ENCODE data around the gene NME2. TPM values are rescaled to one million over a fixed set of nuclear protein-coding genes. Genes with fewer than 3 reads are reported as not detected.
"Not testable (repeated sequence)": the region's sequence is repeated elsewhere in the genome, so short reads cannot be mapped to it uniquely, and the experiment has no call there.

Gene NME2
- total RNA-seq, 1 donor from 2014 or later, result 183 TPM

DNA sequence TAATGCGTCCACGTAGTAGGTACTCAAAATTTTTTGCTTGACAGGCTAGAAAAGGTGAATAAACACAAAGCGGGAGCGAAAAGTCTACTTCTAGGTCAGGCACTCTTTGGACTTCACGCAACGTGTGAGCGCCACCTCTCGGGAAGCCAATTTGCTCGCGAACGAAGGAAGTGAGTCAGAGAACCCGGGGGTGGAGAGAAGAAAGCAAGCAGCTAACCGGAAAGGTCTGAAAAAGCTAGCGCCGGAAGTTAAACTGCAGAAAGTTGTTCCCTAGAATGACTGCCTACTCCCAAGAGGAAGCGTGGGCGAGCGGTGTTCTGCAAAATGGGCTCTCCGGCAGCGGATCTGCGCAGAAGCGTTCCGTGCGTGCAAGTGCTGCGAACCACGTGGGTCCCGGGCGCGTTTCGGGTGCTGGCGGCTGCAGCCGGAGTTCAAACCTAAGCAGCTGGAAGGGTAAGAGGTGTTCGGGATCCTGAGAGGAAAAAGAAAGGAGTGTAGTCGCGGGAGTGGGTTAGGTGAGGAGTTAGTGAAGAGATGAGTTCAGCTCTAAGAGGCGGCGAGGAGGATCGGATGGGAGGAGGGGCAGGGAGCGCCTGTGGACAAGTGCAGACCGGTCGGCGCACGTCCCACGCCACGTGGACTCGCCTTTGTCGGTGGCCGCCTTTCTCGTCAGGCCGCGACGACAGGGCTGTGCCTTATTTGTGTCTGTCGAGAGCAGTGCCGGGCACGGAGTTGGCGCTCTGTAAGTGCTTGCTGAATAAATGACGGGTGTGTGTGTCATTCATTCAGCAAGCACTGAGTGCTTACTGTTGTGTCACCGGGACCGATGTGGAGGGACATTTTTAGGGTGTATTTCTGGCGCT lies 12.8 kb upstream of the NME2 start, which contains the start of gene NME1:
Gene NME1, plus strand, starts transcription at position 350 of the 863 bp plus-strand sequence. CDS start 2,096 bp downstream, outside the sequence.
- DNase-seq, result peak; percentile 100

DNA sequence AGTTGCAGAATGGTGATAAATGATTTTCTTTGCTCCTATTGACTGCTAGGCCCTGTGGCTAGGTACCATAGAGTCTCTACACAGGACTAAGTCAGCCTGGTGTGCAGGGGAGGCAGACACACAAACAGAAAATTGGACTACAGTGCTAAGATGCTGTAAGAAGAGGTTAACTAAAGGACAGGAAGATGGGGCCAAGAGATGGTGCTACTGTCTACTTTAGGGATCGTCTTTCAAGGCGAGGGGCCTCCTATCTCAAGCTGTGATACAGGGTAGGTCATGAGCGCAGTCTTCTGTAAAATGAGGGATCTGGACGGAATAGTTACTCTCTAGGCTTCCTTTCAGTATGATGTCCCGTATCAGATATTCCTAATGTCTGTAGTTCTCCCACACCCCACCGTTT lies 12.0 kb upstream of the NME2 start:
- peak; percentile 18 for DNase-seq

DNA sequence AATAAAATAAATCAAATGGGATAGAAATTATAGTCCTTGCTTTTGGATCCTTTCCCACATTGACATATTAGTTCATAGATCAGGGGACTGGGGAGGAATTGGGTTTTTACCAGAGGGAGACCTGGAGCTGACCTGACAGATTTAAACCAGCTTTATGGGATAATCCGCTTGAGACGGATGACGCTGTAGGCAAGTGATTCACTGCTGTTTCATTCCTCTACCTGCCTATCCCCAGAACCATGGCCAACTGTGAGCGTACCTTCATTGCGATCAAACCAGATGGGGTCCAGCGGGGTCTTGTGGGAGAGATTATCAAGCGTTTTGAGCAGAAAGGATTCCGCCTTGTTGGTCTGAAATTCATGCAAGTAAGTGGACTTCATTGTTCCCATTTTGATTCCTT lies 10.8 kb upstream of the NME2 start:
- no peak for DNase-seq

DNA sequence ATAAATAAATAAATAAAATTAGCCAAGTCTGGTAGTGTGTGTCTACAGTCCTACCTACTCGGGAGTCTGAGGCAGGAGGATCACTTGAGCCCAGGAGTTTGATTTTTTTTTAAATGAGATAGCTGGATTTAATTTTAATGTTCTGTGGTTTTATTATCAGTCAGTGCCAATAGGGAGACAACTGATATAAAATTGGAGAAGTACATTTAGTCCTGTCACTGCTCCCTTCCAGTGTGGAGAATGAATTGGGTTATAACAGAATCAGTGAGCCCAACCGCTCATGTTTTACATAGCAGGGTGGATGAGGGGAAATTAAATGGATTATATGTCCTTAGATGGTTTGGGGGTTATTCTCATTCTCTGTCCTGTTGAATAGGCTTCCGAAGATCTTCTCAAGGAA lies 6.6 kb upstream of the NME2 start:
- DNase-seq, result no peak

DNA sequence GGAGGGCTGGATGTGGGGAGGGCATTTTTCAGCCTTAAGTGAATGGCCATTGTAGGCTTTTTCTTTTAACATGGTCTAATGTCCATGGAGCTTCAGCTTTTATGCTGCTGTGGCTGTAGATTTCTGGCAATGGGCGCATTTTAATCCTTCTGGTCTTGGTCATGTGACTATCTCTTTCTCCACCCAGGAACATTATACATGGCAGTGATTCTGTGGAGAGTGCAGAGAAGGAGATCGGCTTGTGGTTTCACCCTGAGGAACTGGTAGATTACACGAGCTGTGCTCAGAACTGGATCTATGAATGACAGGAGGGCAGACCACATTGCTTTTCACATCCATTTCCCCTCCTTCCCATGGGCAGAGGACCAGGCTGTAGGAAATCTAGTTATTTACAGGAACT lies 4.7 kb upstream of the NME2 start:
- no peak for DNase-seq

DNA sequence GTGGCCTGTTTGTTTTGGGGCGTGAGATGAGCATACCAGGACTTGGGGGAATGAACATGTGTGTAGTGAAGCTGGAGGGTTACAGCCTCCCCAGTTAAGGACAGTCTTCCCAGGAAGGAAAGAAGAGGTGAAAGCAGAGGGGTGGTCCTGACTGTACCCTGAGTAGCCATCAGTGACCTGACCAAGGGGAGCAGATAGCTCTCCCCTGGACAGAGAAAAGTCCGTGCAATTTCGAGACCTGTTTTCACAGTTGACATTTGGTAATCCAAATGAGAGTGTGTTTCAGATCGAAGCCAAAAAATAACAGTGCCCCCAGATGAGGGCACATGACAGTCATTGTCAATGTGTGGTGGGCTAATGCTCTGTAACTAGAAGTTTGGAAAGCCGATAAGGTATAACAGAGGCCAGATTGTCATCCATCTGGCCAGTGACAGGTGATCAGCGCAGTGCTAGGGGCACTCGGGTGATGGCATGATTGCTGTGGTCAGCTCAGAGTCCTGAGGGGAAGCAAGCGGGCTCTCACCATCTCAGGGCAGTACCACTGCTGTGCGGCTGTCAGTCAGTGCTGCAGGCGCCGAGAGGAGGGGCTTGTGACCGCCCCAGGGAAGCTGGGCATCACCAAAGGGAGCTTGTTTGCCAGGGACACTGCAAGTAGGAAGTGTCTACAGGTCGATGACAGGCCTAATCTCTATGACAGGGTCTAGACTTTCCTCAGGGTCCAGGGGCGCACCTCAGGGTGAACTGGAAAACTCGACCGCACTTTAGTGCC lies 1.1 kb upstream of the NME2 start:
- no peak for DNase-seq

DNA sequence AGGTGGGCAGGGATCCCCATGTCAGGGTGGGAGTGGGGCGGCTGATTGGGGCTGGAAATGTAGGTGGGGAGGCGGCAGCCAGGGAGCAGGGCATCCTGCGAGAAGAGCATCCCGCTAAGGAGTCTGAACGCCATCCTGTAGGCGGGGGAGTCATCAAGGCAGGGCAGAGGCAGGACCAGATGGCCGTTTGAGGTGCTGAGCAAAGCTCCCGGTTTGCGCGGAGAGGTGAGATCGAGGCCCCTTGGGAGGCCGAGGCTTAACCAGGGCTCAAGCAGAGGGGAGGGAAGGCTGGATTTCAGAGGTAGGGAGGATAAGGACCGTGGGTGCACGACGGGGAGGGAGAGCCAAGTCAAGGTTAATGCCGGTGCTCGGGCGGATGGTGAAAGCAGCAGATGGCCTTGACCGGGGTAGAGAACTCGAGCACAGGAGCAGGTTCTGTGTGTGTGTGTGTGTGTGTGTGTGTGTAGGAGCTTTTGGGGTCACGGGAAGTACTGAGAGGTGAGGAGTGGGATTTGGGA lies 472 bp upstream of the NME2 start:
- no peak for DNase-seq

DNA sequence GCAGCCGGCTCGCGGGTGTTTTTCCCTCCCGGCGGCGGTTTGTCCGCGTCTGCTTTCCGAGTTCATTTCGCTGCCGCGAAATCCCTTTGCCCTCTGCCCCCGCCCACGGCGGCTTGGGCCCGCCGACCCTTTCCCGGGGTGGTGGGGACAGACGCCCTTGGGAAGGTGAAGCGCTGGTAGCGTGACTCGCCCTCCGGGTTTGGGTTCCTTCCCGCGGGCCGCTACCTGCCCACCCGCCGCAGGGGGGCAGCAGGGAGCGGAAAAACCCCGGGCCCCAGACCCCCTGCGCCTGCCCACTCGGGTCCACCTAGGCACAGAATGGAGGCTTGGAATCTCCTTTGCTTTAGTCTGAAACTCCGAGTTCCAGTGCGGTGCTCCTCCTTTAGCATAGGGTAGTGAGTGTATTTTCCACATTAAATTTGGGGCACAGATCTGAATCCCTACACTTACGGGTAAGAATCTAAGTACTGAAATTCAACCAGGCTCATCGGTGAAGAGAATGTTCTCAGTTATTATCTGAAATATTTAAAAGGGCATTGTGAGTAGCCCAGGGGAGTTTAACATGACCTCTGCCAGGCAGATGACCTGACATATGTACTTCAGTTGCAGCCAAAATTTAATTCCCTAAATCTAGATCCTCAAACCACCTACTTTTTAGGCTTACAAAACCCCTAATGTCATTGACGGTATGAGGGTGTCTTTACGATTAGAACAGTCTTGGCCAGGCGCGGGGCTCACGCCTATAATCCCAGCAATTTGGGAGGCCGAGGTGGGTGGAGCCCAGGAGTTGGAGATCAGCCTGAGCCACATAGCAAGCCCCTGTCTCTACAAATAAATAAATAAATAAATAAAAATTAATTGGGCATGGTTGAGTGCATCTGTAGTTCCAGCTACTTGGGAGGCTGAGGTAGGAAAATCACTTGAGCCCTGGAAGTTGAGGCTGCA lies 1.0 kb downstream of the NME2 start:
- DNase-seq, result no peak

DNA sequence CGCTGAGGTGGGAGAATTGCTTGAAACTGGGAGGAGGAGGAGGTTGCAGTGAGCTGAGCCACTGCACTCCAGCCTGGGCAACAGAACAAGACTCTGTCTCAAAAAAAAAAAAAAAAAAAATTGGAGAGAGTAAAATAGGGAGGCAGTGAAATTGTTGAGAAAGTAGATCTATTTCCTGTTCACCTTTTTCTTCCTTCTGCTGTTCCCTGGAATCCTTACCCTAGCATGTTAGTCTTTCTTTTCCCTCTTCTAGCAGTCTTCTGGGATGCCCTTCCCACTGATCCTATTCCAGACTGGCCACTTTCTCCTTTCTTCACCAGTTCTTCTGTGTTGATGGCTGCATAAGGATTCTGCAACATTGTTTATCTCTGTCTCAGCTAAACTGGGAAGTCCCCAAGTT lies 3.1 kb downstream of the NME2 start:
- DNase-seq, result no peak

DNA sequence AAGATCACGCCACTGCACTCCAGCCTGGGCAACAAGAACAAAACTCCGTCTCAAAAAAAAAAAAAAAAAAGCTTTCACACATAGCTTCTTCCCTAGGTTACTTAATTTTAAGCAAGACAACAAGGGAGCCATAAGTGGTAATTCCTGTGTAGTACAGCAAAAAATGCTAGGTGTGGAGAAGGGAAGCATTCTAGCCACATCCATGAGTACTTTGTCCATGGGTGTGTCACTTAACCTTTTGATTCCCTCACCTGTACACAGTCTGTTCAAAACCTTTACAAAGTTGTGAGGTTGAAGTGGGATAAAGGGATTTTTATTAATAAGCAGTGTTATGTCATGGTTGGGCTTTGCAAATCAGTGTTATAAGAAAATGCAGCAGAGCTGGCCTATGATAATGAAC lies 4.5 kb downstream of the NME2 start:
- no peak for DNase-seq

DNA sequence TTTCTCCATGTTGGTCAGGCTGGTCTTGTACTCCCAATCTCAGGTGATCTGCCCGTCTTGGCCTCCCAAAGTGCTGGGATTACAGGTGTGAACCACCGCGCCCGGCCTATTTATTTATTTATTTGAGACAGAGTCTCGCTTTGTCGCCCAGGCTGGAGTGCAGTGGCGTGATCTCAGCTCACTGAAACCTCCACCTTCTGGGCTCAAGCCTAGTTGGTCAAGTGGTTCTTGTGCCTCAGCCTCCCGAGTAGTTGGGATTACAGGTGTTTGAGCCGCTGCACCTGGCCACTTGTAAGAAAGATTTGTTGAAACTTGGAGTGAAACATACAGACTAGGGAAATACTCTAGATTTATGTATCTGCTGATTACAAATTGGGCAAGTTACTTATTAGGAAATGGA lies 5.8 kb downstream of the NME2 start:
- not testable (repeated sequence) for DNase-seq

DNA sequence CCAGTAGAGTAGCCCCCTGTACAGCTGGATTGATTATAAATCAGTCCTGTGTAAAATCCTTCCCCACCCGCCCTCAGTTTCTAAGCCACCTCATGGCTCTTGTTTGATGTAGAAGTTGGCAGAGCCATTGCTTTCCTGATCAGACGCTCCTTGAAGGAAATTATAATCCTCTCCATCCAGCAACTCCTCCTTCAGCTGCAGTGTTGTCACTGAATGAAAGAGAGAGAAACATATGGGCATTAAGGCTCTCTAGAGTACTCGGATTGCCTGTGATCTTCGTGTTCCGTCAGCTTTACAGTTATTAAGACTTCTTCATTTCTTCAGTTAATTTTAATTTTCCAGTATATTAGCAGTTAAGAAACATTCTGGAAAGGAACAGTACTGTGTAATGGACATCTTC lies 14.3 kb downstream of the NME2 start:
- DNase-seq, result no peak

DNA sequence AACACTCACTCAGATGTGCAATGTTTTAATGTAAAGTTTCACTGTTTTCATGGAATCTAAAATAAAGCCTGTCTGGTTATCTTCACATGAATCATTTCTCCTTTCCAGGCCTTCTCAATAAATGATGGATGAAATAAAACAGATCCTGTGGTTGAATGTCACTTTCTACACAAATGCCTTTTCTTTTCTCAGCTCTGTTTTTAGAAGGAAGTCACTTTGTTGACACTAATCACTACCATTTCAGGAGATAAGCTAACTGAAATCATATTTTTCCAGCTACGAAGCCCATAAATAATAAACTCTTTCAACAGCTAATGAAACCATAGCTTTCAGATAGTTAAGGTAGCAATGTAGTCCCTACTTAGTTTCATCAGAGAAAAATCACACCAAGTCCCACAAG lies 17.9 kb downstream of the NME2 start:
- no peak for DNase-seq

DNA sequence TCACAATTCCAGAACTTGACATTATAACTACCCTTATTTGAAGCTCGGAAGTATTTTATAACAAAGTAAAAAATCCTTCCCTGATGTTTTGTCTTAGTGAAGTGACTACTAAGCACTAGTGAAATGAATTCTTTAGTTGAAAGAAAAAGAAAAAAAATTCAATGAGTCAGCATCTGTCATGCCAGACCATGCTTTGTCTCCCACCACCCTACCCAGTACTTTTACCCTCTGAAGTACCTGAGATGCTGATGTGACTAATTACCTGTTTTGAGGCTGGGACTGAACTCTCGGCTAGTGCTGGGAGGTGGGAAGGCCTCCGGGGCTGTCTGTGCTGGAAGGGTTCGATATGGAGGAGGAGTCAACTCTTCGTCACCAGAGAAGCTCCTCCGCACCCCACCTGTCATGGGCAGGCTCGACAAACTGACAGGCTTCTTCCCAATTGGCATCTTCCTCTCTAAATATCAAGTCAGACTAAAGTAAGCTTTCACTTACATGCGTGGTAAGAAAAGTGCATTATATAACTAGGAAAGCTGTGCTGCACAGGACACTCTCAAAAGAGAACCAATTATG lies 19.6 kb downstream of the NME2 start:
- DNase-seq, result no peak

DNA sequence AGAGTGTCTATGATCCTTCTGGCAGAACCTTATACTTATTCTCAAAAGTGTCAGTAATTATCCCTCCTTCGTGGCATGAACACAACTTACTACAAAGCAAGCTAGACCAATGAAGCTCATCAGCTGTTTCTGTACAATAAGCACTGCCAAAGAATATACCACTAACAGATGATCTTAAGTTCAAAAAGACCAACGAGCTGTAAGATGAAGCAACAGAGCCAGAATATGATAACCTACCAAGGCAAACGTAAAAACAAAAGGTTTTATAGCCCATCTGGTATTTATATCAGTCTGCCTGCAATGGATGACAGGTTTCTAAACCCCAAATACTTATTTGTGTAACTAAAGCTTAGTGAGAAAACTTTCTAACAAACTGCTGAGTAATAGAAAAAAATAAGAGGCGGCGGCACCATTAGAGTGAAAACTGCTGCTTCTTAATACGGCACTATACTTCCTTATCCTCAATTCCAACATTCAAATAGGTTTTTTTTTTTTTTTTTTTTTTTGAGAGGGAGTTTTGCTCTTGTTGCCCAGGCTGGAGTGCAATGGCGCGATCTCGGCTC lies 22.1 kb downstream of the NME2 start:
- DNase-seq, result peak; percentile 36

DNA sequence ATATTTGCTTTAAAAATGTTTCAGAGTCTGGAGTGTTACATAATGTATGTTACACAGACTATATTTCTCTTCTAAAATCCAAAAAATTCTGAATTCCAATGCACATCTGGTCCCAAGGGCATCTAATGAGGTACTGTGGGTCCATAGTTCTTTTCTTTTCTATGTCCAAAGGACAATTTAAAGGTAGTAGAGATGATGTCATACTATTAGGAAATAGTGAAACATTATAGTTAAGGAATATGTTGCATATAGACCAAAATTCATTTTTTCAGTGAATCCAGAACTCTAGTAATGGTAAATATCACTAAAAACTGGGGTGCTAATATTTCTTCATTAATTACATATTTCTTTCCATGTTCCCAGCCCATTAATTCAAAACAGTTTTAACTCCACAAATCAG lies 23.0 kb downstream of the NME2 start:
- no peak for DNase-seq

DNA sequence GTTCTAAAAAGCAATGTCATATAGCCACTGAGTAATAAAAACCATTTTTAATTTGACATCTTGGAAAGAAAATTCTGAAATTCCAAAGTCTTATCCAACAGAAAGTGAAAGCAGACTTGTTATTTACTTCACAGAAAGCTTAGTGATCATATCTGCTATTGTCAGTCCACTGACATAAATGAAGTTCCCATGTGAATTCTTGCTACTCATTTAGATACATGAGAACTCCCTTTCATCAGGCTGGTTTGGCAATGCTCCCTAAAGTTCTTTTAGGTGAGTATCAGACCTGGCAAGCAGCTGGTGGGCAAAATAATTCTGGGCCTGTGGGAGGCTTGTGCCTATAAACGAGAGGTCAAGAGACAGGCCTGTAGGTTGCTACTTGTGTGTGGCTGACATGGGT lies 23.4 kb downstream of the NME2 start:
- no peak for DNase-seq

DNA sequence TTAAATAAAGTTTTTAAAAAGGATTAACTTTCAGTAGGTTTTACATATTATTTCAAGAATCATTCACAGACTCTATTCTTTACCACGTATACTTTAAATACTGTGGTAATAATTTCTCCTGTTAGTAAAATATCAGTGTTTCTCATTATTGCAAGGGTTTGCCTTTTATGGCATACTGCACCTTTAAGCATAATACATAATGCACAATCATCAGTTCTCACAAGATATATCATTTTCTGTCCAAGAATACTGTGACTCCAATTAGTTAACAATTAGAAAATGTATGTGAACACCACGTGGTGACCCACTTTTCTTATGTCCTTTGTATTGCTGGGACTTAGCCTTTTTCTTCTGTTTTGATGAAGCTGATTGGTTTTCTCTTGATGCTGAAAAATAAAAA lies 25.7 kb downstream of the NME2 start:
- no peak for DNase-seq

DNA sequence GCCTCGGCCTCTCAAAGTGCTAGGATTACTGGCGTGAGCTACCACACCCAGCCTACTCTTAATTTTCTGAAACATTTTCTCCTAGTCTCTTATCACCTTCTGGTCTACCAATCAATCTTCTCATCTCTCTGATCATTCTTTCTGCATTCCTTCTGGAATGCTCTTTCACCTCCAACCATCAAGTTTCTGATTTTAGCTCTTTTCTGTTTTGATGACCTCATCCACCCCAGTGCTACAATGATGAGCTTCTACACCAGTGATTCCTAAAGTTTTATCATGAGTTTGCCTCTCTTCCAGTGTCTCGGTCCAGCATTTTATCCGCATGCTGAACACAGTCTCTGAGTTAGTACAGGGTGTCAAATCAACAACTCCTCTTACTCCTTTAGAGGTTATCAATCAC lies 31.5 kb downstream of the NME2 start:
- no peak for DNase-seq

DNA sequence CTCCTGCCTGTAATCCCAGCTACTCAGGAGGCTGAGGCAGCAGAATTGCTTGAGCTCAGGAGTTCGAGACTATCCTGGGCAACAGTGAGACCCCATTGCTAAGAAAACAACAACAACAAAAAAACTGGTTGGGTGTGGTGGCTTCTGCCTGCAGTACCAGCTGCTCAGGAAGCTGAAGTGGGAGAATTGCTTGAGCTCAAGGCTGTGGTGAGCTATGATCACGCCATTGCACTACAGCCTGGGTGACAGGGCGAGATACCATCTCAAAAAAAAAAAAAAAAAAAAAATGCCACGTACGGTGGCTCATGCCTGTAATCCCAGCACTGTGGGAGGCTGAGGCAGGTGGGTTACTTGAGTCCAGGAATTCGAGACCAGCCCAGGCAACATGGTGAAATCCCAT lies 34.1 kb downstream of the NME2 start:
- DNase-seq, result no peak

DNA sequence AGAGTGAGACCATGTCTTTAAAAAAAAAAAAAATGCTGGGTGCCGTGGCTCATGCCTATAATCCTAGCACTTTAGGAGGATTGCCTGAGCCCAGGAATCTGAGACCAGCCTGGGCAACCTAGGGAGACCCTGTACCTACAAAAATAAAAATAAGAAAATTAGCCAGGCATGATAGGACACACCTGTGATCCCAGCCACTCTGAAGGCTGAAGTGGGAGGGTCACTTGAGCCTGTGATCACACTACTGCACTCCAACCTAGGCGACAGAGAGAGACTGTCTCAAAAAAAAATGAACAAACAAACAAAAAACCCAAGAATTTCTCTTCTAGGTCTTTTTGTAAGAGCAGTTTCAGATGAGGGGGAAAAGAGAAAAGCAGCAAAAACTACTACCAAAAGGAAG lies 34.6 kb downstream of the NME2 start:
- no peak for DNase-seq

DNA sequence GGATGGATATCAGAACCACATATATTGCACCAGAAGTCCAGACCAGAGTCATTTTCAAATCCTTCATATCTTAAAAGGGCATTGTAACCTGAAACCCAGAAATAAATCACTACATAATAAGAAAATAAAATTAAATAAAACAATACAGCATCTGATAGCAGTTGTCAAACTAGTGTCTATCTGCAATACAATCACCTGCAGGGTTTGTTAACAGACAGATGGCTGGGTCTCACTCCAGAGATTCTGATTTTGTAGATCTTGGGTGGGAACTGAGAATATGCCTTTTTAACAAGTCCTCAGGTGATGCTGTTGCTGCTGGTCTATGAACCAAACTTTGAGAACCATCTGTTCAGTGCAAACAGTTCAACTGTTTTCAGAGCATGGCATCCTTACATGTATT lies 37.6 kb downstream of the NME2 start:
- no peak for DNase-seq

All from skin of body (tissue), 2 donors.